ENCODE results near the gene PKP4.
"Not testable (repeated sequence)": the region's sequence is repeated elsewhere in the genome, so short reads cannot be mapped to it uniquely, and the experiment has no call there.

PKP4 gene

DNA sequence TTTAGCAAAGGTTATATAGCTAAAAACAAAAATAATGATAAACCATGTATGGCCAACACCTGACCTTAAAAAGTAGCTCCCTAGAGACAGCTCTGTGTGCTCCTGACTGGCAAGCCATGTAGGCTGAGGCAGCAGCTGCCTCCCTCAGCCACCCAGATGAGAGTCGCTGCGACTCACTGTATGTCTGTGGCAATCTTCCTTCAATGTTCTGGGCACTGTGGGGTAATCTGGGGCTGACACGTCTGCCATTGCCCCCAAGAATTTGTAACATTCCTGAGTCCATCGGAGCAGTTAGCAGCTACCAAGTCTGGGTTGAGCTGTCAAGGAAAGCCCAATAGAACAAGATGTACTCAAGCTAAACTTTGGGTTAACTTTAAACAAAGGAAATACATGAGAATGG, 232.0 kb downstream of the PKP4 start:
- DNase-seq, result no peak

DNA sequence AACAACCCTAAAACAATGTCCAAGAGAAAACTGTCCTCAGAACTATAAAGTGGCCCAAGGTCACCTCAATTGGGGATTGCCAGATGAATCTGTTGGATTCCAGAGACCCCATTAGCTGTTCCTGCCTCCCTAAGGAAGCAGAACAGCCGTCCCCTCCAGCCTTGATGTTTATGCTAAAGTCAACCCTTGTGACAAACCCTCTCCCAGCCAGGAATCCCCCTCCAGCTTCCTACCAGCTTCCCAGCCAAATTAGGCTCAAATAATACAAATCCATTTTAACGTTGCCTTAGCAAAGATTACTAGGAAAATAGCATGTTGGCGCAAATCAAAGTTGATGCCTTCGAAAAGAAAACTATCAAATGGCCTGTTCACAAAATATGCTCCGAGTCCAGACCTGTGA, 232.6 kb downstream of the PKP4 start:
- DNase-seq, result no peak

- no peak for DNase-seq
Observed at GRCh38 chr2:158690823-158691222, 234.1 kb downstream of the PKP4 start.

DNA sequence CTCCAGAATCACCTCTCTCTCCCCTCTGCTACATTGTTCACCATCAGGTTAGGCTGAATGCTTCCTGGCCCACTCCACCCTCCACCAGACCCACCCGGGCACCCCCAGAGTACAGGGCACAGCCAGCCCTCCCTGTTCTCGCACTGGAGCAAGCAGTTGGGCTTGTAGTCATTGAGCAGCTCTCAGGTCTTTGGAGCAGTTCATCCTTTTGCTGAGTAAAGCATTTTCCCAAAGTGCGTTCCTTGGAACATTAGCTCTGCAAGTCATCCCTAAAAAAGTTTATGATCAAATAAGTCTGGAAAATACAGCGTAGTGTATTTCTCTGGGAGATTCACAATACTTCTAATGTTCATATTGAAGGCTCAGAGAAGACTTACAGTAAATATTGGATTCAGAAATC, 234.9 kb downstream of the PKP4 start:
- DNase-seq, result no peak

DNA sequence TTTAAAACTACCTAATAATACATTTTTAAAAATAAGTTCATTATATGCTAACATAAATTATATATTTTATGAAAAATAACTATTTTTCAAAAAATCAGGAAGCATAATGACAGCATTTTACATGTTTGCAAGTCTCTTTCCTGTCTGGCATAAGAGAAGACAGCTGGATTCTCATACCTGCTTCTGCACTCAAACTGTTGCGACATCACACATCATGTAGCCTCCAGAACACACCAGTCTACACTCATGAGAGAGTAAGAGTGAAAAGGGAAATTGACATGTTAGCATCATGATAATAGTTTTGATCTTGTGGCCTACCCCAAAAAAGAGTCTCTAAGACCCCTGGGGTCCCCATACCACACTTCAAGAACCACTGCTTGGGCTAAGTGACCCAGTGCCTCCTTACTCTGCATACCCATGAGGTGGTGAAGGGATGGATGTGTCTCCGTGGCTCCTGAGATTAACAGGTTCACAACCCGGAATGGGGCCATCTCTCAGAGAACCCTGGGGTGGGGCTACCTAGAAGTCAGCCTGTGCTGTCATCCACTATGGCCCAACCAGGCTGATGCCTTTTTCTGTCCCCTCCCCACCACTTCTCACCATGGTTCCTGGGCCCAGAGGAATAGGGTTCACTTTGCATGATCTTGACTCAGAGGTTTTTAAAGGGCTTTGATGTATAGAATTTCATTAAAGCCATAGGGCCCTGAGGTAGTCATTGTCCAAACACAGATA, 235.8 kb downstream of the PKP4 start:
- peak; percentile 18 to 28 for DNase-seq

- DNase-seq, result no peak
Observed at GRCh38 chr2:158693476-158693875, 236.7 kb downstream of the PKP4 start.

GRCh38 chr2:158695305-158695704, 238.6 kb downstream of the PKP4 start:
- peak; percentile 28 to 39 for DNase-seq

- not testable (repeated sequence) for DNase-seq
Observed at GRCh38 chr2:158695744-158696143, 239.0 kb downstream of the PKP4 start.

DNA sequence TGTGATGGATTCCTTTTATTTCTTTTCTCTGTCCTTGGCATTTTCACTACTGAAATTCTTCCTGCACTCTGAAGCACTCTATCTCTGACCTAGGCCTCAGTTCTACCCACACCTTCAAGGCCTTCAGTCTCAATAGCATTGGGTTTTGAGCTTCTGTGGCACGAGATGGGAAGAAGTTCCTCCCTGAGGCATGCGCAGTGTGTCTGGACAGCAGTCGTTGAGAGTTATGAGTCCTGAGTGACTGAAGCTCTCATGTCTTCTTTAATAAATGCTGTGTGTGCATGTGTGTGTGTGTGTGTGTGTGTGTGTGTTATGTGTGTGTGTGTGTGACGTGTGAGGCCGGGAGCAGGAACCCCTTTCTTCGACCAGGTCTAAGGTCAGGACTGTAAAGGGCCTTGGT, 242.6 kb downstream of the PKP4 start:
- DNase-seq, result no peak

GRCh38 chr2:158701101-158701500, 244.3 kb downstream of the PKP4 start:
- no peak for DNase-seq

GRCh38 chr2:158702740-158703139, 246.0 kb downstream of the PKP4 start:
- DNase-seq, result no peak

GRCh38 chr2:158704724-158705465, 248.1 kb downstream of the PKP4 start:
- DNase-seq, result not testable (repeated sequence)

- DNase-seq, result no peak
Observed at GRCh38 chr2:158712791-158713522, 256.2 kb downstream of the PKP4 start.

DNA sequence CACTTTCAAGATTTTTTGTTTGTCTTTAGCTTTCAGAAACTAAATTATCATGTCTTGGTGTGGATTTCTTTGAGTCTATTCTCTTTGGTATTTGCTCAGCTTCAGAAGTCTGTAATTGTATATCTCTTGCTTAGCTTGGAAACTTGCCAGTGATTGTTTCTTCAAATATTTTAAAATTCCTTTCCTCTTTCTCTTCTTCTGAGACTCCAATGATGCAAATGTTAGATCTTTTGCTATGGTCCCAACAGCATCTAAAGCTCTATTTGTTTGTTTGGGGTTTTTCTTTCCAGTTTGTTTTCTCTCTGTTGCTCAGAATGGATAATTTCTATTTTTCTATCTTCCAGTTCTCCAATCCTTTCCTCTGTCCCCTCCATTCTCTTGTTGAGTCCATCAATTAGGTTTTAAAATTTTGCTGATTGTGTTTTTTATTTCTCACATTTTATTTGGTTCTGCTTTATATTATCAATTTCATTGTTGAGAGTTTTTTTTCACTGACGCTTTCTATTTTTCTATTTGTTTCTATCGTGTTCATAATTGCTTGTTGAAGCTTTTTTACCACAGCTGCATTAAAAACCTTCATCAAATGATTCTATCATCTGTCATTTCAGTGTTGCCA, 256.9 kb downstream of the PKP4 start:
- no peak for DNase-seq

DNA sequence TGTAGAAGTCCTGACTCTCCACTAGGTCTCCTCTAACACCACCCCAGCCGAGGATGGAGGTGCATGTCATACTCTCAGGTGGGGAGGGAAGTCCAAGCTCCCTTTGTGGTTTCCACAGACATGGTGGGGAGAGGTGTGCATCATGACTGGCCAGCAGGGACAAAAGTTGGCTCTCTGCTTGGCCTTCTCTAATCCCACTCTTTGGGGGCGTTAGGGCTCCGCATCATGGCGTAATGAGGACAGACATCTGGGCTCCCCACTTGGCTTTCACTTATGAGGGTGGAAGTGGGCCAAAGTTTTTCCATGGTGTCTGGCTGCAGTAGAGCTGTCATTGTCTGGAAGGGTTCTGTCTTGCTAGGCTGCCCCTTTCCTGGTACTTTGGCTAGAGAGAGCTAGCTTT, 257.7 kb downstream of the PKP4 start:
- DNase-seq, result no peak

DNA sequence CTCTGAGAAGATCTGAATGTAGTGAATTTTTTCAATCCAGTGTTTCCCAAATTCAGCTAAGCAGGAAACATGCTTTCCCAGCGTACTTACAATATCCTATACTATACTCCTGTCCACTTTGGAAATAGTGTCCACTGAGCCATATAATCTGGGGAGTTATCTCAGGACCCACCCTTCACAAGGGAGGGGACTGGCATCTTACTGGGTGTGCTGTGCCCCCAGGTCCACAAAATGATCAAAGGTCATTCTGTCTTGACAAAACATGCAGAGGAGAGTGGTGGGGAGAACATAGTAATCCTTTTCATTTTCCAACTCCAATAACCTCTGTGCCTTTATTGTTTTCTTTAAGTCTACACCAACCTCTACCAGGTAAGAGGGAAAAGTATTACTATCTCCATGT, 258.6 kb downstream of the PKP4 start:
- DNase-seq, result no peak

DNA sequence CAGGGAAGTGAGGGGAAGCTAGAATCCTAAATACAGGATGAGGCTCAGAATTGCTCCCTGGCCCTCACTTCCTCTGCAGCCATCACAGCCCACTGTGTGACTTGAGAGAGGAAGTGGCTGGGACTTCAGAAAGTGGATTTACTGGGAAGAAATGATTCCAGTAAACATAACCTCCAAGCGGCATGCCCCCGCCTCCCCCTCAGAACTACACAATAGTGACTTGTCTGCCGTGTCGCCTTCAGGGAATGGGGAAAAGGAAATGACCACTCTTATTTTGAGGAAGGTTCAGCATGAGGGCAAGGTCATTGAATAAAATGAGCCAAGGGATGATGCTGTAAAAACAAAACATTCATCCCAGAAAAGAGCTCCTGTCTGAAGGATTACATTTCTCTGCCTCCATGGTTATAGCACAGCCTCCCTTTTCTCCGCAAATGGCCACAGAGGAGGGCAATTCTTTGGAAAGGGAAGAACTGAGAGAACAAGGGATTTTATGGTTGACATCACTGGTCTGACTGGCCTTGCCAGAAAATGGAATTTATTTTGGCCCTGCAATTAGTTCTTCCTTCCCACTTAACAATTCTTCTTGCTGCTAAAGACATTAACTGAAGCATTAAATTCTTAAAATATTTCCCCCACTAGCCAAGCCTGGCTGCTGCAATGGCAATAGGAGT, 259.5 kb downstream of the PKP4 start:
- DNase-seq, result no peak

GRCh38 chr2:158716921-158717320, 260.2 kb downstream of the PKP4 start:
- no peak for DNase-seq

- DNase-seq, result no peak
Observed at GRCh38 chr2:158717366-158718195, 260.8 kb downstream of the PKP4 start.

DNA sequence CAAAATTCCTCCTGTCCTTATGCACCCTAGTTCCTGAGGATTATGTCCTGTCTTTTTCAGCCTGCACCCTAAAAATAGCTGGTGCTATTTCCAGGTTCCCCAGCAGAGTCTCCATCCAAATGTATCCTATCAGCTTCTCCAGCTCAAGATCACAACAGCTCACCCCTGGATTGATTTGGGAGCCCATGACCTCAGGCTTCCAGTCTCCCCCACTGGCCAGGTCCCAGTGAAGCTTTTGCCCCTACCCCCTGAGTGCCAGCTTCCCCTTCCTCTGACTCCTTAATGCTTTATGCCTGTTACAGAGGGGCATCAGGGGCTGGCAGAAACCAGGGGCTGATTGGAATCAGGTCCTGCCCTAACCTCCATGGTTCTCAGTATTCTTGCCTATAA, 261.4 kb downstream of the PKP4 start:
- no peak for DNase-seq

- DNase-seq, result no peak
Observed at GRCh38 chr2:158718851-158719250, 262.1 kb downstream of the PKP4 start.

DNA sequence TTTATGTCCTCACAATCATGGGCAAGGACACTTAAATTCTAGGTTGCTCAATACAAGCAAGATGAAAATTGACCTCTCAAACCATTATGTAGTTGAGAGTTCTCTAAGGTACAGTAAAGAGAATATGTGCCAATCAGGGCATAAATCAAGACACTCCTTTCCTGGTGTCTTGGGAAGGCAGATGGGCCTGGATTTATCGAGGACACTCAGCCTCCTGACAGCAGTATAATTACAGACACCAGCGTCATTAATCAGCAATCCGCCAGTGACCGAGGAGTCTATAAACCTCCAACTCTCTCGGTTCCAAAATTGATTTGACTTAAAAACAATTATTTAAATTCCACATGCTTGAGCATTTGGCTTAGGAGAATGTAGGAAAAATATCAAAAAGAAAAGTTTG, 262.7 kb downstream of the PKP4 start:
- no peak for DNase-seq

Data from Kasumi-1 (cell line).